K562 (cell line): ENCODE measurements around the gene RCE1. TPM values are rescaled to one million over a fixed set of nuclear protein-coding genes. Genes with fewer than 3 reads are reported as not detected.

ENCODE experiments used
- ARNT ChIP-seq, 2 experiments: fragments of 450-650 bp; IDR thresholded peaks; 2 replicates each; pipeline ENCODE4 v1.6.1; 2016; ENCODE audit warnings: mild to moderate bottlenecking in 1 of 2
- CEBPG ChIP-seq, 3 experiments: fragments of 200-800 bp in 1 of 3; sonication (Bioruptor generic) in 1 of 3; sonication (generic) in 1 of 3; formaldehyde crosslinking in 1 of 3; IDR thresholded peaks in 2 of 3; conservative IDR thresholded peaks in 1 of 3; 2 replicates each; pipeline versions ENCODE4 v1.6.1 to v1.8.0; 2016 to 2022; ENCODE audit warnings: missing compliant biosample characterization in 2 of 3, missing genetic modification characterization in 2 of 3, mild to moderate bottlenecking in 1 of 3, missing genetic modification reagents in 1 of 3
- CHCHD3 ChIP-seq: fragments of 250-450 bp; sonication (Bioruptor Pico); IDR thresholded peaks from 2 replicates; pipeline ENCODE4 v2.1.2; 2022; ENCODE audit warnings: mild to moderate bottlenecking
- E2F3 ChIP-seq: fragments of 250-450 bp; sonication (Bioruptor Pico); IDR thresholded peaks from 2 replicates; pipeline ENCODE4 v1.4.0; 2020; ENCODE audit warnings: mild to moderate bottlenecking
- GTF2F1 ChIP-seq: IDR thresholded peaks from 2 replicates; pipeline ENCODE4 v1.6.1; 2011; ENCODE audit warnings: low read depth, low read length, improper control_type of control experiment
- HDAC8 ChIP-seq: fragments of 450-650 bp; IDR thresholded peaks from 2 replicates; pipeline ENCODE4 v1.6.1; 2016; ENCODE audit warnings: mild to moderate bottlenecking, missing genetic modification characterization, moderate library complexity, missing compliant biosample characterization
- HNRNPL ChIP-seq: fragments of 200-400 bp; formaldehyde crosslinking; IDR thresholded peaks from 2 replicates; pipeline ENCODE4 v1.6.1; 2017; ENCODE audit warnings: low read depth, mild to moderate bottlenecking, low read length
- NCOR1 ChIP-seq: fragments of 450-650 bp; IDR thresholded peaks from 2 replicates; pipeline ENCODE4 v1.6.1; 2016; ENCODE audit warnings: mild to moderate bottlenecking, moderate library complexity
- NELFE ChIP-seq: IDR thresholded peaks from 2 replicates; pipeline ENCODE4 v1.6.1; 2011; ENCODE audit warnings: mild to moderate bottlenecking; ENCODE audit not compliant: insufficient read depth, insufficient read length
- OTX1 ChIP-seq: fragments of 450-650 bp; formaldehyde crosslinking; IDR thresholded peaks from 2 replicates; pipeline ENCODE4 v1.4.0; 2022; ENCODE audit warnings: mild to moderate bottlenecking
- RBM14 ChIP-seq: fragments of 200-400 bp; formaldehyde crosslinking; IDR thresholded peaks from 2 replicates; pipeline ENCODE4 v1.6.1; 2018; ENCODE audit warnings: low read depth, mild to moderate bottlenecking, low read length, moderate library complexity, borderline replicate concordance; ENCODE audit not compliant: insufficient read depth
- SUPT5H ChIP-seq: fragments of 450-650 bp; IDR thresholded peaks from 2 replicates; pipeline ENCODE4 v1.6.1; 2016
- TRIM24 ChIP-seq, 2 experiments: fragments of 450-650 bp; IDR thresholded peaks; 2 replicates each; pipeline ENCODE4 v1.6.1; 2016
- U2AF1 ChIP-seq: fragments of 200-400 bp; formaldehyde crosslinking; optimal IDR thresholded peaks from 2 replicates; pipeline ENCODE3; 2017; ENCODE audit warnings: mild to moderate bottlenecking, low read depth, low read length, moderate library complexity
- ZBTB5 ChIP-seq: fragments of 450-650 bp; IDR thresholded peaks from 2 replicates; pipeline ENCODE4 v1.6.1; 2017; ENCODE audit warnings: antibody characterized with exemption
- ZNF146 ChIP-seq: IDR thresholded peaks from one replicate; pipeline ENCODE4 v1.6.1; 2018; ENCODE audit warnings: missing compliant biosample characterization; ENCODE audit not compliant: unreplicated experiment
- ZNF282 ChIP-seq: sonication (generic); formaldehyde crosslinking; IDR thresholded peaks from 2 replicates; pipeline ENCODE4 v1.8.1; 2023; ENCODE audit warnings: missing genetic modification reagents
- ZNF398 ChIP-seq: fragments of 250-450 bp; sonication (Bioruptor Pico); IDR thresholded peaks from 2 replicates; pipeline ENCODE4 v1.8.0; 2021; ENCODE audit warnings: moderate library complexity, mild to moderate bottlenecking, inconsistent platforms
- ZNF518B ChIP-seq: fragments of 250-450 bp; sonication (Bioruptor Pico); IDR thresholded peaks from 2 replicates; pipeline ENCODE4 v1.5.0; 2021; ENCODE audit warnings: mild to moderate bottlenecking, moderate library complexity
- ZSCAN32 ChIP-seq: fragments of 450-650 bp; formaldehyde crosslinking; IDR thresholded peaks from 2 replicates; pipeline ENCODE4 v1.4.0; 2020; ENCODE audit warnings: mild to moderate bottlenecking, moderate library complexity
- polyA plus RNA-seq, 8 experiments: library from polyadenylated mRNA; depleted of rRNA in 4 of 8; stranded (reverse) in 5 of 8; unstranded in 3 of 8; fragments of >200 nt; fragmentation: Nextera tagmentation in 2 of 8; fragmentation: Illumina TruSeq in 1 of 8; extraction: Ambion mirVana in 2 of 8; extraction: Trizol in 1 of 8; gene quantifications; 2 replicates each; pipeline versions ENCODE4 v1.2.1 to v1.2.3, GENCODE V29; 2011 to 2014; ENCODE audit warnings: inconsistent platforms in 1 of 8, missing spikeins in 1 of 8
- total RNA-seq, 7 experiments: library from RNA; depleted of rRNA in 6 of 7; stranded (reverse); fragments of >200 nt in 6 of 7; fragmentation: Illumina TruSeq in 2 of 7; extraction: Trizol in 2 of 7; gene quantifications; 2 replicates each; pipeline versions ENCODE4 v1.2.1 to v1.2.3, GENCODE V29; 2011 to 2021; ENCODE audit warnings: low replicate concordance in 1 of 7

RCE1 gene
- total and polyA plus RNA-seq, 9 of the 15 experiments (the other 6 are each of a cell fraction or from before 2014, with no cell fraction given) = 0.75 to 41.5 (median 15.1) TPM

- TF ChIP-seq ZNF282 (CRISPR knock-in tag) (no peak), ZNF398 (CRISPR knock-in tag) (no peak), HNRNPL (no peak), TRIM24 (IDR thresholded peaks at IDR 0.05) (0 out of 4 replicates have a peak, but pooled peaks of 1 of the 2 experiments have one; percentile 8), HDAC8 (tag) (no peak), NCOR1 (peak; percentile 29; the same call in 1 of the 2 replicates), ZNF146 (CRISPR knock-in tag) (no peak), ARNT (IDR thresholded peaks at IDR 0.05) (no peak), ZBTB5 (no peak), OTX1 (CRISPR knock-in tag) (no peak; the same call in 1 of the 2 replicates), RBM14 (no peak), U2AF1 (no peak), SUPT5H (peak; percentile 91), E2F3 (CRISPR knock-in tag) (no peak), NELFE (no peak), GTF2F1 (no peak), ZSCAN32 (CRISPR knock-in tag) (peak; percentile 58; the same call in 1 of the 2 replicates), ZNF518B (no peak), CHCHD3 (0 out of 2 replicates have a peak, but pooled peaks have one; percentile 67), CEBPG (CRISPR knock-in tag; IDR thresholded peaks at IDR 0.05) (0 out of 2 replicates have a peak, but pooled peaks have one; percentile 3), CEBPG (tag; conservative IDR thresholded peaks at IDR 0.05 in 1 of 2, IDR thresholded peaks at IDR 0.05 in 1 of 2) (no peak)
These were observed 12.6 kb downstream of the RCE1 start (continued) for GRCh38 chr11:66855574-66856495.
